T-helper 1 cell (primary cell): ENCODE data around the gene ELF5.

Source experiments
- DNase-seq, 5 donors: peaks; one replicate each; pipeline ENCODE4 v3.0.0-alpha.2; 2012 to 2020

Gene ELF5

DNA sequence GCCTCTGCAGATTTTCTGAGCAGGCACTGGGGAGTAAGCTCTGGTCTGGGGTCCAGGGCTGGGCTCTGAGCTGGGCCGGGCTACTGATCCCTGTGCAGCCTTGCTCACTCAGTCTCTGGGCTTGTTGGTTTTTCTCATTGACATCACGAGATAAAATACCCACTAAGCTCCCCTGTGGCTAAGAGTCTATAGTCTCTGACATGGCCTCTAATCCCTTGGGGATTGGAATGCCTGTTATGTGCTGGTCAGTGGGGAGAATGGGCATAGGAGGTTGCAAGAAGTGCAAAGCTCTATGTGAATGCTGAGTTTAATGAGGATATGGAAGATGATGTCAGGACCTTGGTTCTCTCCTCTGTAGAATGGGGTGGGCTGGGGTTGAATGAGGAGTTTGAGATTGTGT, 23.3 kb downstream of the ELF5 start:
- DNase-seq = no peak

DNA sequence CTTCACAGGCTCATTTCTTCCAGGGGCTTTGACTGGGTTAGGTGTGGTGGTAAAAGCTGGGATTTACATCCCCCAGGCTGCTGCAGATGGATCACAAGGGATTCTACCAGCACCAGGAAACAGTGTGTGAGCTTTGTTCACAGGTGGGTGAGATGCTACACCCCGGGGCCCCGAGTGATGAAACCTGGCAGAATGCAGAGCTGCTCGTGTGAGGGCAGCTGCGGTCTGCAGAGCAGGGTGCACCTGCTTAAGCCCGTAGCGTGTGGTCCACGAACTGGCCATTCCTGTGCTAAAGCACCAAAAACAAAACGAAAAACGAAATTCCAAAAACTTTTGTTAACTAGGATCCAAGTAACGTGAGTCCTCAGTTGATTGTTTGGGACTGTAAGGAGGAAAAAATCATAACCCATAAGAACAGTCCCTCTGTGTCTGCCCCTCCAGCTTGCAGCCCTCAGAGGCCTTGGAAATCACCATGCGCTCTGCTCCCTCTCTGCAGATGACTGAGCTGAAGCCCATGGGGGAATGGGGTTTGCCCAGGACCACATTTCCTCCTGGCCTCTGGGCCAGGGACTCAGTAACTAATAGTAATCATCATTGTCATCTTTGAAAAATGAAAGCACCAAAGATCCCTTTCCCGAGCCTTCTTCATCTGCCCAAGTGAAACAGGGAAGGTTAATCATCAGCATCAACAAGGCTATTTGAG, 24.6 kb downstream of the ELF5 start:
- no peak for DNase-seq

DNA sequence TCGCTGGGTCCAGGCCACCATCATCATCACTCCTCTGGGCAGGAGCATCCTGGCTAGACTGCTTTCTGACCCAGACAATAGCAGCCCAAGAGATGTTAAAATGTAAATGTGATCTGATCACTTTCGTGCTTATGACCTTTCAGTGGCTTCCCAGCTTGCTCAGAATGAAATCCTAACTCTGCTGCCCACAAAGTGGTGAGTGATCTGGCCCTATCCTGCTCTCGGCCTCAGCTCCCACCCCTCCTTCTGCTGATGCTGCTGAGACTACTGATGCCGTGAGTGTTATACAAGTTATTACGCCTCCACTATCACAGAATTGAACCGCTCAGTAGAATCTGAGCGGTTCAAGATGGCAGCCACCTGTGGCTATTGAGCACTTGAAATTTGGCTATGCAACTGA, 26.2 kb downstream of the ELF5 start:
- DNase-seq = no peak

DNA sequence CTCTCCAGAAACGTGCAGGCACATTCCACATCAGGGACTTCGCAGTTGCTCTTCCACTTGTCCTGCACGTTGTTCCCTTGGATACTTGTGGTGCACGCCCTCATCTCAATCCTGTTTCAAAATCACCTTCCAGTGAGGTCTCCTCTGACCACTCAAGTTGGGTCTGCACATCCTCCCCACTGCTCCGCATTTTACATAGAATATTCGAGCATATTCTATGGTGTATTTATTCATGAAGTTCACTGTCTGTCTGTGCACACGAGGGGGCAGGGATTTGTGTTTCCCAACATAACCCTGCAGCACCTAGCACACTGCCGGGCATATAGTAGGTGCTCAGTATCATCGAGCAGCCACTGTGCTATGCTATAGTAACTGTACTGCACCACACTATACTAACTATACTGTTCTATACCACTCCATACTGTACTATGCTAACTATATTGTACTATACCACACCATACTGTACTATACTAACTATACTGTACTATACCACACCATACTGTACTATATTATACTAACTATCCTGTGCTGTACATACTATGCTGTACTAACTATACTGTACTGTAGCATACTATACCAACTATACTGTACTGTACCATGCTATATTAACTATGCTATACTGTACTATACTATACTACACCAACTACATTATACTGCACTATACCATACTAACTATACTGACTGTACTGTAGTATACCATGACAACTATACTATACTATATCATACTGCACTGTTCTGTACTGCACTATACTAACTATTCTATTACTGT, 30.3 kb downstream of the ELF5 start:
- DNase-seq = no peak

DNA sequence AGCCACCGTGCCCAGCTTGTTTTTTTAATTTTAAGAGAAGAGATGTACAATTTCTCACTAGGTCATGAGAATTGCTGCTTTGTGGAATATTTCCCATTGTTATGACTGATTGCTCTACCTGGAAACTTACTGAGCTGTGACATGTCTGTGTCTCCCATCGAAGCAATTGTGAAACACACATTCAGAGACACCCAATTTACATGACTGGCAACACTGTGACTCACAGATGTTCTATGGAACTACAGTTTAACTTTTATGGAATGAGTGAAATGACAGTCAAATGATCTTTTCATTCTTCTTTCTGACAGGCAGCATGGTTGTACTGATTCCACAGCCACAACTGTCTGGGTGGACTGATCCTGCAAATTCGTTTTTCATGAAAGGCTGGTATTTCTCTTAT, 32.3 kb downstream of the ELF5 start:
- DNase-seq = no peak

DNA sequence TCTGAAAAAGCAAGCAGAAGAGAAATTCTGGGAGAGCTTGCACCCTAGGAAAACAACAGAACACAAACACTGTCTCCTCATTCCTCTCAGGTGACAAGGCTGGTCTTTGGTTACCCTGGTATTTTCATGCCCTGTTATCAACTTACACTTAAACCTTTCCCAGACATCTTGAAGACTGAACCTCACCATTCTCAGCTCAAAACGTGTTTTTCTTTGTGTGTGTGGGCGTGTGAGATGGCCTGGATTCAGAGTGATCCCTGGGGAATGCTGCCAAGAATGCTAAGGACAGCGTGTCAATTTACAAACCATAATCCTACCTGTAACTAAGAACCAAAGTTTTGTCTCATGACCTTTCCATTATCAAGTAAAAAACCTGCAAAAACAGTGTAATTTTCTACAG, 33.3 kb downstream of the ELF5 start:
- no peak for DNase-seq

DNA sequence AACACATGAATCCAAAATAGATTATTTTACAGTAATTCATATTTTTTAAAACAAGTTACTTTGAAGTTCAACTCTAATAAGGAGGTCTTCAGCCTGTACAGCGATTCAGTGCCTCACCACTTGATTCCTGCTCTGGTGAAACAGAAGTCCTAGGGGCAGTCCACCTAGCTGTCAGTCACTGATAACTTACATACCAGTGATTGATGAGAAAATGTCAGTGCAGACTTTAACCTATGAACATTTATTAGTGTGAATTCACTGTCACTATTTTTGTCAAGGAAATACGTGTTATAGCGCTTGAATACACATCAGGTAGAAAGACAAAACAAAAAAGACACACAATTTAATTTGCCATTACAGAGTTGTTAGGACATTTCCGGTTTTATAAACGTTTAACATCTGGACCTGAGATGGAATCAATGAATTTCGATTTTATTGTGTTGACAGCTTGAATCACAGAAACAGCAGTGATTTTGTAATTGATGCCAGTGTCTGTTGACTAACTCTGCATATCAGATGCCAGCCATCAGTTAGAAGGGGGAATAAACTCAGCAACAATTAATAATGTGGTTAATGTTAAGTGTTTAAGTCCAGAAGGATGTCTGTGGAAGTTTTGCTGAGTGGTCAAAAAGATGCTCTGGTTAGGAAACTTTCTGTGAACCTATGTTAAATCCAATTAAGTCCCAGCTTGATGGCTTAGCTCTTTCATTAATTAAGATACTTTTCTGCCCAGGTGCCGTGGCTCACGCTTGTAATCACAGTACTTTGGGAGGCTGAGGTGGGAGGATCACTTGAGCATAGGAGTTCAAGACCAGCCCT, 34.5 kb downstream of the ELF5 start:
- no peak for DNase-seq

DNA sequence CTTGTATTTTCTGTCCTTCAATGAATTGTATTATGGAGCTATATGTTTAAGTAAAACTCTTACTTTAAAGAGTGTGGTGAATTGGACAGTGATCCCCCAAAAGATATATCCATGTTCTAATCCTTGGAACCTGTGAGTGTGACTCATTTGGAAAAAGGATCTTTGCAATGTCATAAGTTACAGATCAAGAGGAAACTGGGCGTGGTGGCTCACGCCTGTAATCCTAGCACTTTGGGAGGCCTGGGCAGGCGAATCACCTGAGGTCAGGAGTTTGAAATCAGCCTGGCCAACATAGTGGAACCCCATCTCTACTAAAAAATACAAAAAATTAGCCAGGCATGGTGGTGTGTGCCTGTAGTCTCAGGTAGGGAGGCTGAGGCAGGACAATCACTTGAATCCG, 36.7 kb downstream of the ELF5 start:
- no peak for DNase-seq

DNA sequence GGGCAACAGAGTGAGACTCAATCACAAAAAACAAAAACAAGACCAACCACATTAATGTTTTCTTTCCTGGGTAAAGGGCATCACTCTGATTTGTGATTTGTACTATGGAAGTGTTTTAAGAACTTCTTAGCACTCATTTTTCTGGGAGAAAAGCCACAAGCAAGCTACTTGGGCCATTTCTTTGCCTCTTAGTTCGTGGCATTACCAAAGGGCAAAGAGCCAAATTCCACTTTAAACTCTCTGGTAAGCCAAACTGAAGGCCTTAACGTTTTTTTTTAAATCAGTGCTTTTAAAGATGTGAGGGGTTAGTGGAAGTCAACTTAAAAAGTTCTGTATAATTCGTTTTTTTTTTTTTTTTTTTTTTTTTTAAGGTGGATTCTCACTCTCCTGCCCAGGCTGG, 37.9 kb downstream of the ELF5 start:
- no peak for DNase-seq

DNA sequence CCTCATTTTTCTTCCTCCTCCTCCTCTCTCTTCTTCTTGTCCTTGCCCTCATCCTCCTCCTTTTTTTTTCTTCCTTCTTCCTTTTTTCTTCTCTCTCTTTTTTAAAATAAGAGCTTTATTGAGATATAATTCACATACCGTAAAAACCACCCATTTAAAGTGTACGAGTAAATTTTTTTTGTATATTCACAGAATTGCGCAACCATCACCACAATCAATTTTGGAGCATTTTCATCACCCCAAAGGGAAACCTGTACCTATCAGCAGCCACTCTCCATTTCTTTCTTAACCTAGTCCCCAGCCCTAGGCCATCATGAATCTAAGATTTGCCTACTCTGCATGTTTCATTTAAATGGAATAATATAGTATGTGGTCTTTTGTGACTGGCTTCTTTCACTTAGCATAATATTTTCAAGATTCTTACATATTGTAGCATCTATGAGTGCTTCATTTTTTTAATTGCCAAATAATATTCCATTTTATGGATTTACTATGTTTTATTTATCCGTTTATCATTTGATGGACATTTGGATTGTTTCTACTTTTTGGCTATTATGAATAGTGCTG, 39.9 kb downstream of the ELF5 start:
- no peak for DNase-seq

DNA sequence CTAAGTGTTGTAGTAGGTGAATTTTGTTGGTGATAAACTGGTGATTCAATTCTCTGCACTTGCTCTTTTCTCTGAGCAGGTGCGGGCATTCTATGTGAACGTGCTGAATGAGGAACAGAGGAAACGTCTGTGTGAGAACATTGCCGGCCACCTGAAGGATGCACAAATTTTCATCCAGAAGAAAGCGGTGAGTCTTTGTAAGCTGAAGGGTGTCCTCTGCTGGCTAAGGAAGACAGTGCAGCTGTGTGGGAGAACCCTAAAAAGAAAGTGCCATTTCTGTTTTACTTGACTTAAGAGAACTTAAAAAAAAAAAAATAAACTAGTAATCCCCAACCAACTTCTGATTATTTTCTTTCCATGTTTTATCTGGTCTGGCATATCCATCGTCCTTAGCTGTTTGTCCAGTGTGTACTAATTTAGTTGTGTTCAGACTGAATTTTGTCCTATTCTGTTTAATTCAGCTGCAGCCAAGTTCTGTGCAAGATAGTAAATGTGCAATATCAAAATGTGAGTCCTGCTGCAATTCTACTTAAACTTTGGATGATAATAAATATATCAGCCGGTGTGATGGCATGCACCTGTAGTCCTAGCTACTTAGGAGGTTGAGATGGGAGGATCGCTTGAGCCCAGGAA, 45.3 kb downstream of the ELF5 start:
- peak in 2 of 5 donors; percentile 13 to 38 for DNase-seq

DNA sequence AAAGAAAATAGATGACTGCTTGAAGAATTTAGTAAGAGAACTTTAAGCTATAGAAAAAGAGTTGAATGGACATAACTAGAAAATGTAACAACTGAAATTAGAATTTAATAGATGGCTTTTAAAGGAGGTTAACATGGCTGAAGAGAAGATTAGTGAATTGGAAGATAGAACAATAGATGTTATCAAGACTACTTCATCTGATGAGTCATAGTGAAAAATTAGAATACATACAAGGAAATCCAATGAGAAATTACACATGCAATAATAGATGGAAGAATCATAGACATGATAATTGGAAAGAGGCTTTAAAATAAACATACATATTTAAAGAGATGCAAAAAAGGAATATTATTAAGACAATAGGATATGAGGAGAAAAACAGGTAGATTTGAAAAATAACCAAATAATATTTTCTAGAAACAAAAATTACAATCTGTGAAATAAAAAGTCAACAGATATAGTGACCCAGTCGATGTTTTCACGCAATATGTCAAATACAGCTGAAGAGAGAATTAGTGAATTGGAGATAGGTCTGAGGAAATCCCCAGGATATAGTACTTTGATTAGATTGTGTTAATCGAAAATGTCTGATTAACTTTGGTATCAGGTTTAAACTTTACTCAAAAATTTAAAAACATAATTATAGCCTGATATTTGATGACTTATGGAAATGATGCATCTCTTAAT, 46.6 kb downstream of the ELF5 start:
- no peak for DNase-seq

DNA sequence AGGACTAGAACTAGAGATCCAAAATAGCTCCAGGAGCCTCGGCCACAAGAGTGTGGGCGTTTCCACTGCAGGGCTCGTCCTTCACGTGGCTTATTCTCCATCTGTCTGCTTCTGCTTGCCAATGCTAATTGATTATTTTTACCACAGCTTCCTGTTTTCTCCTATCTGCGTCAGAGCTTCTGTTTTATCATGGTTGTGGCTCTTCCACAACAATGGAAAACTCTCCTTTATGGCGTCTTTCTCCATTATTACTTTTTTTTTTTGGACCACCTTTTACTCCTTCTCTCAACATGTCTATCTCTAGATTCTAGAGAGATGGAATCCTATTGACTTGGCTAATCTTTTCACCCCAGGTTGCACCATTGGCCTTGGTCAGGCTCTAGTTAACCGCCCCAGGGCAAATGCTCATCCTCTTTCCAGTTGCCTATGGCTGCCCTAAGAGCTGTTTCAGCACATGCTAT, 49.0 kb downstream of the ELF5 start:
- no peak for DNase-seq

DNA sequence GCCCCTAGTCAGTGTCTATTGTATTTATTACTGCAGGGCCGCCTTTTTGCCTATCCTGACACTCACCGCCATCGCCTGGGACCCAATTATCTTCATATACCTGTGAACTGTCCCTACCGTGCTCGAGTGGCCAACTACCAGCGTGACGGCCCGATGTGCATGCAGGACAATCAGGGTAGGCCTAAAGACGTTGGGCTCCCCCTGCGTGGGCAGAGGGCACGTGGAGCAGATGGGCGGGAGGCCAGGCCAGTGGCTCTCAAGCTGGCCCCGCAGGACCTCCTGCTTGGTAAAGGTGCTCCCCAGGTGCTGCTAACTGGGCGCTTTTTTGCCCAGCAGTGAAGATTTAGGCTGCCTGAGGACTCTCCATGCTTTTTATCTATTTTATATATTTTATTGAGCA, 52.4 kb downstream of the ELF5 start:
- DNase-seq = no peak

DNA sequence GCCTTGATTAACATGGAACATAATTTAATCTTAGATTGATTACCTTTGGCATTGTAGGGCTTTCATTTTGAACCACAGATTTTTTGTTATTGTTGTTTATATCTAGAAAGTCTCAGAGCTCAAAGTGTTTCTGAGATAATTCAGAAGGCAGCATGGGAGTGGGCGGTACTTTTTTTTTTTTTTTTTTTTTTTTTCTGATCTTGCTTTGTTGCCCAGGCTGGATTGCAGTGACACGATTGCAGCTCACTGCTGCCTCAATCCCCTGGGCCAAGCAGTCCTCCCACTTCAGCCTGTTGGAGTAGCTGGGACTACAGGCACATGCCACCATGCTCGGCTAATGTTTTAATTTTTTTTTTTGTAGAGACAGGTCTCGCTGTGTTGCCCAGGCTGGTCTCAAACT, 53.3 kb downstream of the ELF5 start:
- no peak for DNase-seq

DNA sequence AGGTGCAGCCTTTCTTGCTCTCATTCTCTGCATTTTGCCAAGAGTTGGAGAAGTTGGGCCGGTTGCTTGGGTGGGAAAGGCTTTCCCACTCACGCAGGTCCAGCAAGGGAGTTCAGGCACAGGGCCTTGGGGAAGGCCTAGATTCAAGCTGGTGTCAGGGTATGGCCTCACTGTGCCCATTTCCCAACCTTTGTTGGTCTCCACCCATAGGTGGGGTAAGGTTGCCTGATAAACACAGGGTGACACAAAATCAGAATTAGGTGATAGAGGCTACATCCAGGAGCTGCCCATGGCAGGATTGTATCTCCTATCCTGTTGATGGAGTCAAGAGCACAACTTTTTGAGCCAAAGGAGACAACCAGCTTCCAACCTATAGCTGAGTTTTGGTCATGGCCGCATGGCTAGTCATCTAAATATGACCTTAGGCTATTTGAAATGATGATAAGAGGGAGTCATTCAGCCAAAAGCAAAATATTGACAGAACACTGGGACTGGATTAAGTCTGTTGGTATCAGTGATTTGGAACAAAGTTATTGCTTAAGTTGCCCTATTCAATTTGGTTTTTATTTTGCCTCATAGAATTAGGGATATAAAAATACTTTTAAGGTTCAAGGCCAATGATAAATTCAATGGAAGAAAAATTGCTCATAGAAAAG, 54.0 kb downstream of the ELF5 start:
- DNase-seq = no peak

DNA sequence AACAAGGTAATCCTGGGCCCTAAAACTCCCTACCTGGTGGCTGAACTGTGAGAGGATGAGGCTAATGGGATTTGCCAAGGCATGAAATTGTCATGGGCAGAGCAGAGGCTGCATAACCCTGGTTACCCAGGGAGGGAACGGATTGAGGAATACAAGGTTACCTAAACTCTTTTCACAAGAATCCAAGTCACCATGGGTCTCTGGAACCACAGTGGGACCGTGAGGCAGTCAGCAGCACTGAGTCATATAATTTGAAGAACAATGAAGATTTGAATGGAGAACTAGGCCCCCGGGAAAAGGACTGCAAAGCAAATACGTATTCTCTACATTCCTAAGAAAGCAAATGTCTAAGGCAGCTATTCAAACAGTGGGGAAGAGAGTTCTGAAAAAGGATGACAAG, 55.1 kb downstream of the ELF5 start:
- no peak for DNase-seq

DNA sequence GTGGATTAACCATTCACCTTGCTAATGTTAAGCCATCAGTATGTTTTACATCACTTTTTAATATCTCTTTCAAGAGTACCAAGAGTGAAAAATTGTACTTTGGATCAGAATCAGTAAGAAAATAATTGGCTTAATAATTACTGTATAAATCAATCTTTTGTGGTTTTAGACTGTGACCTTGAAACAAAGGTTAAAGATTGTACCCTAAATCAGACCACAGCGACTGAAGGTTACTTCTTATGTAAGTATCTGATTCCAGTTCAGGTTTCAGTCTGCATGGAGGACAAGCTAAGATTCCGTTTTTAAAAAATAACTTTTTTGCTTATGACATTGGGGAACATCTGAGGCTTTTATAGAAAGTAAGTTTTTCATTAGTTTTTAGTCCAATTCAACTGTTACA, 56.0 kb downstream of the ELF5 start:
- DNase-seq = no peak

DNA sequence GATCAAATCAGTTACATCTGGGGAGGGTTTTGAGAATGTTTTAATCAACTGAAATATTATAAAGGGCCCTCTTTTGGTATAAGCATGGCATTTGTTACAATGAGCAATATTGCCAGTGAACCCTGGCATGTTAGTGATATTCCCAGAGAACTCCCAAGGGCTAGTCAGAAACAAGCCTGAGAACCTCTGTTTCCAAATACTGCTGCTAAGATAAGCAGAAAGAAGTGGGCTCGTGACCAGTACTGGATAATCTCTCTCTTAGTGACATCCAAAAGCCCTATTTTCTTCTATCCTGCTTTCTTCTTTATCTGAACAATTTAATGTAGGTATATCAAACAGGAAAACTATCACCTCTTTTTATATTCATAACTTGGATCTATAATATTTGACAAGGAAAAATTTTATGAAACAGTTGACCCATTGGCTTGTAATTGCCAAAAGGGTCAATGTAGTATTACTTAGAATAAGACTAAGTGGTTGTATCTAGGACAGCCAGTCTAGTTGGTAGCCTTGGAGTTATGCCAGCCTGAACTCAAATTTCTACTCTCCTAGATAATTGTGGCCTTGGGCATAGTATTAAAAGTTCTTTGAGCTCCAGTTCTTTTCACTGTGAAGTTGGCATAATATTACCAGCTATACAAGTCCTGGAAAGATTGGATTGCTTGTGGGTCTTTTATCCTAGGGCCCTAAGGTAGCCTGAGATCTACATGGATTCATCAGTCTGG, 59.1 kb downstream of the ELF5 start:
- DNase-seq = no peak

DNA sequence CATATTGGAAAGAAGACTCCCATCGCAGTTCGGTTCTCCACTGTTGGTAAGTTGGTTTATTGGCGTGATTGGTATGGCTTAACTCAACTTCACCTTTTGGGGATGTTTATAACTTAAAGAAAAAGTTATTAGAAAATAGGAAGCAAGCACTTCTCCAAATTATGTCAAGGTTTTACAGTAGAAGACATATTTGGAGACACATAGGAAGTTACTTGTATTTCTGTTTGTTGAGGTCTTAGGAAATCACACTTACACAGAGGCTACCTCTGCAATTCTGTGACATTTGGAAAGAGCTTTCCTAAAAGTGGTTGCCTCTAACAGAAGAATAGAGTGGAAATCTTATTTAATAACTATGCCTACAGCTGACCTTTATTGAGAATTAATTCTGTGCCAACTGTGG, 62.5 kb downstream of the ELF5 start:
- DNase-seq = no peak

DNA sequence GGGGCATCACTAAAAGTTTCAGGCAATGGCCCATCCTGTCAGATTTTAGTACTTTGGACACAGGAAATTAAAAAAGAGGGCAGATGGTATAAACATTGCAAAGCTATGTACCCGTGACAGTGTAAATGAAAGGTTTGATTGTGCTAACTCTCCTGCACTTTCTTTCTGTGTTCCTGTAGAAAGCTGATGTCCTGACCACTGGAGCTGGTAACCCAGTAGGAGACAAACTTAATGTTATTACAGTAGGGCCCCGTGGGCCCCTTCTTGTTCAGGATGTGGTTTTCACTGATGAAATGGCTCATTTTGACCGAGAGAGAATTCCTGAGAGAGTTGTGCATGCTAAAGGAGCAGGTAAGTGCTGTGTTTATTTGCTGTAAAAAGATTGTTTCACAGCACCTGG, 64.6 kb downstream of the ELF5 start:
- peak in 1 of 5 donors; percentile 17 for DNase-seq
